ENCODE results near the gene ADIPOQ.

DNA sequence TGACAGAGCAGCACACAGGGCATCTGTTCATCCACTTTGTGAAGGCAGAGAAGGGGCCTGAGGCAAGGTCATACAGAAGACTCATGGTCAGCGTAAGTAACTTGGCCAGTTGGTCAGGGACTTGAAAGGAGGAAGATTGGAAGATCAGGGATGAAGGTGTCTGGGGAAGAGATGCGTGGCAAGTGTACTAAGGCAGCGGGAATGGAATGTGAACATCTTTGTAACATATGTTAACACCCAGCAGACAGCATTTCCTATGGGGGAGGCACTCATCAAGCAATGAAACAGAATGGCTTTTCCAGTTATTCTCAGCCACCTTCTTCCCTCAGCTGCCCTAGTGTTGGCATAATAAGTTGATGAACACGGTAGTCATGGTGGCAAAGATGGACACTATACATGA lies 28.4 kb upstream of the ADIPOQ start:
- TF ChIP-seq, protein P1, sequence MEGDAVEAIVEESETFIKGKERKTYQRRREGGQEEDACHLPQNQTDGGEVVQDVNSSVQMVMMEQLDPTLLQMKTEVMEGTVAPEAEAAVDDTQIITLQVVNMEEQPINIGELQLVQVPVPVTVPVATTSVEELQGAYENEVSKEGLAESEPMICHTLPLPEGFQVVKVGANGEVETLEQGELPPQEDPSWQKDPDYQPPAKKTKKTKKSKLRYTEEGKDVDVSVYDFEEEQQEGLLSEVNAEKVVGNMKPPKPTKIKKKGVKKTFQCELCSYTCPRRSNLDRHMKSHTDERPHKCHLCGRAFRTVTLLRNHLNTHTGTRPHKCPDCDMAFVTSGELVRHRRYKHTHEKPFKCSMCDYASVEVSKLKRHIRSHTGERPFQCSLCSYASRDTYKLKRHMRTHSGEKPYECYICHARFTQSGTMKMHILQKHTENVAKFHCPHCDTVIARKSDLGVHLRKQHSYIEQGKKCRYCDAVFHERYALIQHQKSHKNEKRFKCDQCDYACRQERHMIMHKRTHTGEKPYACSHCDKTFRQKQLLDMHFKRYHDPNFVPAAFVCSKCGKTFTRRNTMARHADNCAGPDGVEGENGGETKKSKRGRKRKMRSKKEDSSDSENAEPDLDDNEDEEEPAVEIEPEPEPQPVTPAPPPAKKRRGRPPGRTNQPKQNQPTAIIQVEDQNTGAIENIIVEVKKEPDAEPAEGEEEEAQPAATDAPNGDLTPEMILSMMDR (IDR thresholded peaks at IDR 0.05), result no peak
- no peak for TF ChIP-seq POLR2A (IDR thresholded peaks at IDR 0.05)

Data from Peyer's patch (tissue), 4 donors.